GM10248 (cell line): ENCODE results near the gene VSX2.

Experiments
- CTCF ChIA-PET: fragments of 300-600 bp; sonication (Branson Sonifier 250); formaldehyde crosslinking; extraction: SDS; loops from one replicate; lab custom pipeline; 2021; ENCODE audit warnings: antibody characterized with exemption; lab: Yijun Ruan, JAX
- POLR2A ChIA-PET: fragments of 350-650 bp; sonication (Branson Sonifier 250); formaldehyde crosslinking; extraction: SDS; loops from one replicate; lab custom pipeline; 2020; ENCODE audit warnings: antibody characterized with exemption; lab: Yijun Ruan, JAX
- DNase-seq: peaks from one replicate; pipeline ENCODE4 v3.0.0; 2012; ENCODE audit errors: extremely low spot score
- TF ChIP-seq, protein P1 (sequence below): IDR thresholded peaks from 2 replicates; pipeline ENCODE4 v1.5.1; 2012; ENCODE audit warnings: mild to moderate bottlenecking, low read depth; ENCODE audit errors: extremely low read depth, missing control alignments, control extremely low read depth

VSX2 gene

DNA sequence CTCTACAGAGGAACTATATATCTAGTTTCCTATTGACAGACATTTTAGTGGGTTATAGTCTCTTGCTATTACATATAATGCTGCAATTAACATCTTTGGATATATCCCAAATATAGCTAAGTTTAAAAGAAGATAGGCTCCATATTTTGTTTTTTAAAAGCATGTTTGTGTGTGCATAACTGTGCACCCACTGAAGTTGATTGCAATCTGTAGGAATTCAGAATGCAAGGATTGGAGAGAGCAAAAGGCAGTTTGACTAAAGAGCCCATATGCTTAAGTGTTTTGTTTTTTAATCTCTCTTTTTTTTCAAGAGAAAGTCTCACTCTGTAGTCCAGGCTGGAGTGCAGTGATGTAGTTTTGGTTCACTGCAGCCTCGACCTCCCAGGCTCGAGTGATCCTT is 72.9 kb downstream of the VSX2 start:
- ChIA-PET POLR2A (no interaction called here), CTCF (interaction anchor here (0.7 to 4.1 kb wide), 5 partner anchors 9 to 34 kb away, joined by 3 to 26 read pairs (median 6); partner anchors contain the start of gene ABCD4)
- TF ChIP-seq, protein P1, sequence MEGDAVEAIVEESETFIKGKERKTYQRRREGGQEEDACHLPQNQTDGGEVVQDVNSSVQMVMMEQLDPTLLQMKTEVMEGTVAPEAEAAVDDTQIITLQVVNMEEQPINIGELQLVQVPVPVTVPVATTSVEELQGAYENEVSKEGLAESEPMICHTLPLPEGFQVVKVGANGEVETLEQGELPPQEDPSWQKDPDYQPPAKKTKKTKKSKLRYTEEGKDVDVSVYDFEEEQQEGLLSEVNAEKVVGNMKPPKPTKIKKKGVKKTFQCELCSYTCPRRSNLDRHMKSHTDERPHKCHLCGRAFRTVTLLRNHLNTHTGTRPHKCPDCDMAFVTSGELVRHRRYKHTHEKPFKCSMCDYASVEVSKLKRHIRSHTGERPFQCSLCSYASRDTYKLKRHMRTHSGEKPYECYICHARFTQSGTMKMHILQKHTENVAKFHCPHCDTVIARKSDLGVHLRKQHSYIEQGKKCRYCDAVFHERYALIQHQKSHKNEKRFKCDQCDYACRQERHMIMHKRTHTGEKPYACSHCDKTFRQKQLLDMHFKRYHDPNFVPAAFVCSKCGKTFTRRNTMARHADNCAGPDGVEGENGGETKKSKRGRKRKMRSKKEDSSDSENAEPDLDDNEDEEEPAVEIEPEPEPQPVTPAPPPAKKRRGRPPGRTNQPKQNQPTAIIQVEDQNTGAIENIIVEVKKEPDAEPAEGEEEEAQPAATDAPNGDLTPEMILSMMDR, result no peak
- DNase-seq, result no peak
